GM11168 (cell line): ENCODE data around the gene UBE2E2.

ENCODE experiments used
- in situ Hi-C: fragments of 300-500 bp; cut with MboI; formaldehyde crosslinking; loops from one replicate; pipeline ENCODE4 v1.12.0; 2022; ENCODE audit warnings: low sequenced_read_pairs; ENCODE audit not compliant: unreplicated experiment

Gene UBE2E2

GRCh38 chr3:23372285-23372684 lies 169.2 kb downstream of the UBE2E2 start:
- in situ Hi-C loops: no loop called here

- in situ Hi-C loops: no loop called here
Measured at GRCh38 chr3:23376516-23377248, 173.6 kb downstream of the UBE2E2 start.

GRCh38 chr3:23377928-23378672 lies 175.0 kb downstream of the UBE2E2 start:
- in situ Hi-C loops: no loop called here

GRCh38 chr3:23383875-23384274 lies 180.7 kb downstream of the UBE2E2 start:
- in situ Hi-C loops: no loop called here

GRCh38 chr3:23385327-23385726 lies 182.2 kb downstream of the UBE2E2 start:
- in situ Hi-C loops: no loop called here

GRCh38 chr3:23387286-23387918 lies 184.3 kb downstream of the UBE2E2 start:
- in situ Hi-C loops: no loop called here

- in situ Hi-C loops: no loop called here
Measured at GRCh38 chr3:23389089-23389488, 186.0 kb downstream of the UBE2E2 start.

- in situ Hi-C loops: no loop called here
Measured at GRCh38 chr3:23389686-23390085, 186.6 kb downstream of the UBE2E2 start.

GRCh38 chr3:23390446-23390845 lies 187.3 kb downstream of the UBE2E2 start:
- in situ Hi-C loops: no loop called here

- in situ Hi-C loops: no loop called here
Measured at GRCh38 chr3:23390989-23391553, 187.9 kb downstream of the UBE2E2 start.

- in situ Hi-C loops: no loop called here
Measured at GRCh38 chr3:23395115-23395514, 192.0 kb downstream of the UBE2E2 start.

- in situ Hi-C loops: no loop called here
Measured at GRCh38 chr3:23396746-23397145, 193.6 kb downstream of the UBE2E2 start.

- in situ Hi-C loops: no loop called here
Measured at GRCh38 chr3:23399221-23399620, 196.1 kb downstream of the UBE2E2 start.

GRCh38 chr3:23402728-23403492 lies 199.8 kb downstream of the UBE2E2 start:
- in situ Hi-C loops: no loop called here

GRCh38 chr3:23404246-23404645 lies 201.1 kb downstream of the UBE2E2 start:
- in situ Hi-C loops: no loop called here

GRCh38 chr3:23405081-23405480 lies 202.0 kb downstream of the UBE2E2 start:
- in situ Hi-C loops: no loop called here

GRCh38 chr3:23406601-23407000 lies 203.5 kb downstream of the UBE2E2 start:
- in situ Hi-C loops: no loop called here

- in situ Hi-C loops: no loop called here
Measured at GRCh38 chr3:23418026-23418425, 214.9 kb downstream of the UBE2E2 start.

- in situ Hi-C loops: no loop called here
Measured at GRCh38 chr3:23421811-23422516, 218.8 kb downstream of the UBE2E2 start.

GRCh38 chr3:23422517-23422851 lies 219.4 kb downstream of the UBE2E2 start:
- in situ Hi-C loops: no loop called here
